ENCODE data around the gene MKRN1. TPM values are rescaled to one million over a fixed set of nuclear protein-coding genes. Genes with fewer than 3 reads are reported as not detected.

MKRN1 gene
- total RNA-seq, 1 experiment from 2014 or later = 87.9 TPM

DNA sequence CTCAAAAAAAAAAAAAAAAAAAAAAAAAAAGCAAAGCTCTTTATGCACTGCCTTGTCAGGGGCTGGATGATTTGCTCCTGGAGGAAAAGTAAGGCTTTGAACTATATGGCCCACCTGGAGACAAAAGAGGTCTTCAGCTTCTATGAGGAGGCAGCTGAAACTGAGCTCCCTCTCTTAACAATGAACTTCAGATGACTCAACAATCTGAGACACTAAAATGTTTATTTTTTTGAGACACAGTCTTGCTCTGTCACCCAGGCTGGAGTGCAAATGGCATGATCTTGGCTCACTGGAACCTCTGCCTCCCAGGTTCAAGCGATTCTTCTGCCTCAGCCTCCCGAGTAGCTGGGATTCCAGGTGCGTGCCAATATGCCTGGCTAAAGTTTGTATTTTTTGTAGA is 38.7 kb downstream of the MKRN1 start:
- H3K36me3 ChIP-seq (ENCODE audit: control insufficient read depth, insufficient read depth, low read length) = no peaks in the 10 kb centered on the region
- no peak overlapping the region for H3K27ac ChIP-seq (ENCODE audit: low read length)
- POLR2A ChIA-PET = interaction anchor here (0.6 kb wide), 1 partner anchor 26 kb away, joined by 5 read pairs; no protein-coding TSS in a partner anchor
- in situ Hi-C loops (cut with HindIII; ENCODE audit: low pct_unique_long_range_greater_than_20kb, low sequenced_read_pairs) (no loop called here), intact Hi-C loops (cut with micrococcal nuclease; ENCODE audit: unreplicated experiment) (no loop called here)
- ATAC-seq = no peak
- H3K27me3 ChIP-seq (ENCODE audit: control insufficient read depth, insufficient read depth, low read length) = no peaks in the 10 kb centered on the region
- no peaks in the 10 kb centered on the region for H3K9me3 ChIP-seq (ENCODE audit: control insufficient read depth, insufficient read depth, low read depth, low read length)
- DNase-seq (ENCODE audit: low read depth, low spot score) = no peak
- BruUV-seq (replicated peaks) = no TSS peak
- CTCF ChIA-PET = interaction anchor here (0.6 kb wide), 1 partner anchor 52 kb away, joined by 6 read pairs; no protein-coding TSS in a partner anchor
- H3K4me1 ChIP-seq (ENCODE audit: control insufficient read depth, insufficient read depth, low read length) = no peaks in the 10 kb centered on the region
- H3K4me3 ChIP-seq (ENCODE audit: low read depth in 2 of 2, low read length in 2 of 2) = no peak overlapping the region
- TF ChIP-seq, protein P1, sequence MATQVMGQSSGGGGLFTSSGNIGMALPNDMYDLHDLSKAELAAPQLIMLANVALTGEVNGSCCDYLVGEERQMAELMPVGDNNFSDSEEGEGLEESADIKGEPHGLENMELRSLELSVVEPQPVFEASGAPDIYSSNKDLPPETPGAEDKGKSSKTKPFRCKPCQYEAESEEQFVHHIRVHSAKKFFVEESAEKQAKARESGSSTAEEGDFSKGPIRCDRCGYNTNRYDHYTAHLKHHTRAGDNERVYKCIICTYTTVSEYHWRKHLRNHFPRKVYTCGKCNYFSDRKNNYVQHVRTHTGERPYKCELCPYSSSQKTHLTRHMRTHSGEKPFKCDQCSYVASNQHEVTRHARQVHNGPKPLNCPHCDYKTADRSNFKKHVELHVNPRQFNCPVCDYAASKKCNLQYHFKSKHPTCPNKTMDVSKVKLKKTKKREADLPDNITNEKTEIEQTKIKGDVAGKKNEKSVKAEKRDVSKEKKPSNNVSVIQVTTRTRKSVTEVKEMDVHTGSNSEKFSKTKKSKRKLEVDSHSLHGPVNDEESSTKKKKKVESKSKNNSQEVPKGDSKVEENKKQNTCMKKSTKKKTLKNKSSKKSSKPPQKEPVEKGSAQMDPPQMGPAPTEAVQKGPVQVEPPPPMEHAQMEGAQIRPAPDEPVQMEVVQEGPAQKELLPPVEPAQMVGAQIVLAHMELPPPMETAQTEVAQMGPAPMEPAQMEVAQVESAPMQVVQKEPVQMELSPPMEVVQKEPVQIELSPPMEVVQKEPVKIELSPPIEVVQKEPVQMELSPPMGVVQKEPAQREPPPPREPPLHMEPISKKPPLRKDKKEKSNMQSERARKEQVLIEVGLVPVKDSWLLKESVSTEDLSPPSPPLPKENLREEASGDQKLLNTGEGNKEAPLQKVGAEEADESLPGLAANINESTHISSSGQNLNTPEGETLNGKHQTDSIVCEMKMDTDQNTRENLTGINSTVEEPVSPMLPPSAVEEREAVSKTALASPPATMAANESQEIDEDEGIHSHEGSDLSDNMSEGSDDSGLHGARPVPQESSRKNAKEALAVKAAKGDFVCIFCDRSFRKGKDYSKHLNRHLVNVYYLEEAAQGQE (IDR thresholded peaks at IDR 0.05; ENCODE audit: insufficient read depth in 1 of 2, low read depth in 2 of 2, low read length in 1 of 2) = no peak
- no peak for TF ChIP-seq POLR2AphosphoS5 (IDR thresholded peaks at IDR 0.05; ENCODE audit: low read depth, low read length)
- no peak for TF ChIP-seq TCF7L2 (IDR thresholded peaks at IDR 0.05; ENCODE audit: low read depth, low read length)
- TF ChIP-seq, protein P2, sequence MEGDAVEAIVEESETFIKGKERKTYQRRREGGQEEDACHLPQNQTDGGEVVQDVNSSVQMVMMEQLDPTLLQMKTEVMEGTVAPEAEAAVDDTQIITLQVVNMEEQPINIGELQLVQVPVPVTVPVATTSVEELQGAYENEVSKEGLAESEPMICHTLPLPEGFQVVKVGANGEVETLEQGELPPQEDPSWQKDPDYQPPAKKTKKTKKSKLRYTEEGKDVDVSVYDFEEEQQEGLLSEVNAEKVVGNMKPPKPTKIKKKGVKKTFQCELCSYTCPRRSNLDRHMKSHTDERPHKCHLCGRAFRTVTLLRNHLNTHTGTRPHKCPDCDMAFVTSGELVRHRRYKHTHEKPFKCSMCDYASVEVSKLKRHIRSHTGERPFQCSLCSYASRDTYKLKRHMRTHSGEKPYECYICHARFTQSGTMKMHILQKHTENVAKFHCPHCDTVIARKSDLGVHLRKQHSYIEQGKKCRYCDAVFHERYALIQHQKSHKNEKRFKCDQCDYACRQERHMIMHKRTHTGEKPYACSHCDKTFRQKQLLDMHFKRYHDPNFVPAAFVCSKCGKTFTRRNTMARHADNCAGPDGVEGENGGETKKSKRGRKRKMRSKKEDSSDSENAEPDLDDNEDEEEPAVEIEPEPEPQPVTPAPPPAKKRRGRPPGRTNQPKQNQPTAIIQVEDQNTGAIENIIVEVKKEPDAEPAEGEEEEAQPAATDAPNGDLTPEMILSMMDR (IDR thresholded peaks at IDR 0.05) = no peak
- TF ChIP-seq SIN3A (IDR thresholded peaks at IDR 0.05; ENCODE audit: borderline replicate concordance, insufficient read depth, low read depth, low read length) = no peak

DNA sequence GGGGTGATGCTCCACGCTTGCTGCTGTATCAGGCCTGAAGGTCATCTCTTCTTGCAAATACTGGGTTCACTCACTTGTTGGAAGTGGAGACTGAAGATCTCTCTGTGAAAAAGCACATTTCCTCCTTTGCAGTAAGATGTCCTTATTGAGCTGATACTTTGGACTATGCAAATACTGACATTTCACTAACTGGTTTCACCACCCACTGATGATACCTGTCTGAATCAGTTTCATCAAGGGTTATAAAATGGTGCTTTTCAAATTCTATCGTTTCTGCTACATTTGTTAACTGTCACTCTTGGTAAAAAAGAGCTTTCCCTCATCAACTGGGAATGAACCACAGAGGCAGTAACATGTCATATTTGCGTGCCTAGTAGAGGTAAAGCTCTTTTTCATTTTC is 39.9 kb downstream of the MKRN1 start:
- no peak for DNase-seq (ENCODE audit: low read depth, low spot score)
- POLR2A ChIA-PET = no interaction called here

More for the DNA sequence above, 39.9 kb downstream of the MKRN1 start:
- Histone ChIP-seq H3K4me3 (ENCODE audit: low read depth in 2 of 2, low read length in 2 of 2) (no peak overlapping the region), H3K27ac (ENCODE audit: low read length) (no peak overlapping the region), H3K9me3 (ENCODE audit: control insufficient read depth, insufficient read depth, low read depth, low read length) (no peaks in the 10 kb centered on the region), H3K4me1 (ENCODE audit: control insufficient read depth, insufficient read depth, low read length) (no peaks in the 10 kb centered on the region), H3K27me3 (ENCODE audit: control insufficient read depth, insufficient read depth, low read length) (no peaks in the 10 kb centered on the region), H3K36me3 (ENCODE audit: control insufficient read depth, insufficient read depth, low read length) (no peaks in the 10 kb centered on the region)
- in situ Hi-C loops (cut with HindIII; ENCODE audit: low pct_unique_long_range_greater_than_20kb, low sequenced_read_pairs) (no loop called here), intact Hi-C loops (cut with micrococcal nuclease; ENCODE audit: unreplicated experiment) (no loop called here)
- no peak for ATAC-seq
- TF ChIP-seq SIN3A (IDR thresholded peaks at IDR 0.05; ENCODE audit: borderline replicate concordance, insufficient read depth, low read depth, low read length) (no peak), TCF7L2 (IDR thresholded peaks at IDR 0.05; ENCODE audit: low read depth, low read length) (no peak)
- TF ChIP-seq, protein P1 (IDR thresholded peaks at IDR 0.05; ENCODE audit: insufficient read depth in 1 of 2, low read depth in 2 of 2, low read length in 1 of 2) = no peak
- CTCF ChIA-PET = interaction anchor here (0.7 kb wide), 1 partner anchor 65 kb away, joined by 13 read pairs; no protein-coding TSS in a partner anchor
- TSS peak; percentile 83 for BruUV-seq (replicated peaks)
